SJSA1 (cell line): ENCODE data around the gene AQP12B. TPM values are rescaled to one million over a fixed set of nuclear protein-coding genes. Genes with fewer than 3 reads are reported as not detected.

Experiments
- DNase-seq, 2 experiments: peaks; one replicate each; pipeline ENCODE4 v3.0.0-alpha.2; 2015 to 2020; ENCODE audit warnings: low spot score in 2 of 2, low read depth in 1 of 2
- H3K27ac ChIP-seq: fragments of 250-450 bp; sonication (Bioruptor Pico); 2 replicates; pipeline ENCODE4 v1.5.1; 2020; ENCODE audit warnings: mild to moderate bottlenecking, moderate library complexity
- H3K27me3 ChIP-seq: fragments of 250-450 bp; sonication (Bioruptor Pico); replicated peaks from 2 replicates; pipeline ENCODE4 v1.5.1; 2020; ENCODE audit warnings: mild to moderate bottlenecking, moderate library complexity
- H3K36me3 ChIP-seq: fragments of 250-450 bp; sonication (Bioruptor Pico); 2 replicates; pipeline ENCODE4 v1.5.1; 2020; ENCODE audit warnings: mild to moderate bottlenecking
- H3K4me1 ChIP-seq: fragments of 250-450 bp; sonication (Bioruptor Pico); replicated peaks from 2 replicates; pipeline ENCODE4 v1.6.1; 2021; ENCODE audit warnings: mild to moderate bottlenecking
- H3K4me3 ChIP-seq: fragments of 250-450 bp; sonication (Bioruptor Pico); 2 replicates; pipeline ENCODE4 v1.5.1; 2020; ENCODE audit warnings: mild to moderate bottlenecking
- H3K9me3 ChIP-seq: fragments of 250-450 bp; sonication (Bioruptor Pico); replicated peaks from 2 replicates; pipeline ENCODE4 v1.5.1; 2020; ENCODE audit warnings: mild to moderate bottlenecking
- total RNA-seq: library from RNA; depleted of rRNA; stranded (reverse); fragments of >200 nt; shearing (Covaris generic); gene quantifications from 2 replicates; pipeline ENCODE4 v1.2.3, GENCODE V29; 2014

Gene AQP12B
- total RNA-seq, 1 experiment from 2014 or later = not detected

- Histone ChIP-seq H3K4me1 (no peaks in the 10 kb centered on the region), H3K9me3 (no peaks in the 10 kb centered on the region), H3K27ac (no peak overlapping the region), H3K4me3 (no peak overlapping the region), H3K27me3 (peaks cover 64% of the 10 kb centered on the region), H3K36me3 (no peaks in the 10 kb centered on the region)
- no peak for DNase-seq
Observed at GRCh38 chr2:240713928-240714746, 31.5 kb upstream of the AQP12B start.

GRCh38 chr2:240713071-240713927, 30.6 kb upstream of the AQP12B start:
- H3K4me3 ChIP-seq = no peak overlapping the region
- peaks cover 69% of the 10 kb centered on the region for H3K27me3 ChIP-seq
- no peaks in the 10 kb centered on the region for H3K4me1 ChIP-seq
- no peak overlapping the region for H3K27ac ChIP-seq
- no peak for DNase-seq
- H3K9me3 ChIP-seq = no peaks in the 10 kb centered on the region
- no peaks in the 10 kb centered on the region for H3K36me3 ChIP-seq

GRCh38 chr2:240712121-240712520, 29.4 kb upstream of the AQP12B start:
- no peaks in the 10 kb centered on the region for H3K4me1 ChIP-seq
- no peak for DNase-seq
- no peaks in the 10 kb centered on the region for H3K9me3 ChIP-seq
- no peak overlapping the region for H3K27ac ChIP-seq
- H3K36me3 ChIP-seq = no peaks in the 10 kb centered on the region
- H3K27me3 ChIP-seq = peaks cover 71% of the 10 kb centered on the region
- H3K4me3 ChIP-seq = no peak overlapping the region

GRCh38 chr2:240711701-240712100, 29.0 kb upstream of the AQP12B start:
- H3K4me1 ChIP-seq = no peaks in the 10 kb centered on the region
- no peak overlapping the region for H3K27ac ChIP-seq
- H3K36me3 ChIP-seq = no peaks in the 10 kb centered on the region
- DNase-seq = no peak
- no peaks in the 10 kb centered on the region for H3K9me3 ChIP-seq
- H3K4me3 ChIP-seq = no peak overlapping the region
- peaks cover 71% of the 10 kb centered on the region for H3K27me3 ChIP-seq

GRCh38 chr2:240711296-240711695, 28.6 kb upstream of the AQP12B start:
- no peak overlapping the region for H3K27ac ChIP-seq
- no peak overlapping the region for H3K4me3 ChIP-seq
- no peaks in the 10 kb centered on the region for H3K36me3 ChIP-seq
- no peaks in the 10 kb centered on the region for H3K9me3 ChIP-seq
- no peaks in the 10 kb centered on the region for H3K4me1 ChIP-seq
- peaks cover 71% of the 10 kb centered on the region for H3K27me3 ChIP-seq
- DNase-seq = no peak

- H3K4me3 ChIP-seq = no peak overlapping the region
- peaks cover 73% of the 10 kb centered on the region for H3K27me3 ChIP-seq
- DNase-seq = no peak
- no peak overlapping the region for H3K27ac ChIP-seq
- no peaks in the 10 kb centered on the region for H3K36me3 ChIP-seq
- H3K9me3 ChIP-seq = no peaks in the 10 kb centered on the region
- no peaks in the 10 kb centered on the region for H3K4me1 ChIP-seq
Observed at GRCh38 chr2:240708457-240708856, 25.8 kb upstream of the AQP12B start.

- Histone ChIP-seq H3K4me3 (no peak overlapping the region), H3K36me3 (no peaks in the 10 kb centered on the region), H3K4me1 (no peaks in the 10 kb centered on the region), H3K27ac (no peak overlapping the region), H3K27me3 (peaks cover 73% of the 10 kb centered on the region), H3K9me3 (no peaks in the 10 kb centered on the region)
- no peak for DNase-seq
Observed at GRCh38 chr2:240707821-240708220, 25.1 kb upstream of the AQP12B start.

GRCh38 chr2:240707043-240707756, 24.5 kb upstream of the AQP12B start:
- H3K4me3 ChIP-seq = no peak overlapping the region
- no peak overlapping the region for H3K27ac ChIP-seq
- H3K9me3 ChIP-seq = no peaks in the 10 kb centered on the region
- no peaks in the 10 kb centered on the region for H3K4me1 ChIP-seq
- no peaks in the 10 kb centered on the region for H3K36me3 ChIP-seq
- no peak for DNase-seq
- H3K27me3 ChIP-seq = peaks cover 73% of the 10 kb centered on the region

GRCh38 chr2:240705204-240705791, 22.6 kb upstream of the AQP12B start:
- Histone ChIP-seq H3K4me3 (no peak overlapping the region), H3K36me3 (no peaks in the 10 kb centered on the region), H3K27me3 (peaks cover 70% of the 10 kb centered on the region), H3K4me1 (no peaks in the 10 kb centered on the region), H3K27ac (no peak overlapping the region), H3K9me3 (no peaks in the 10 kb centered on the region)
- DNase-seq = no peak

- H3K36me3 ChIP-seq = no peaks in the 10 kb centered on the region
- no peaks in the 10 kb centered on the region for H3K4me1 ChIP-seq
- H3K27ac ChIP-seq = no peak overlapping the region
- H3K4me3 ChIP-seq = no peak overlapping the region
- H3K9me3 ChIP-seq = no peaks in the 10 kb centered on the region
- H3K27me3 ChIP-seq = peaks cover 68% of the 10 kb centered on the region
- DNase-seq = no peak
Observed at GRCh38 chr2:240704651-240705050, 22.0 kb upstream of the AQP12B start.

GRCh38 chr2:240703417-240704341, 21.0 kb upstream of the AQP12B start:
- Histone ChIP-seq H3K36me3 (no peaks in the 10 kb centered on the region), H3K4me3 (no peak overlapping the region), H3K27me3 (peaks cover 59% of the 10 kb centered on the region), H3K4me1 (no peaks in the 10 kb centered on the region), H3K27ac (no peak overlapping the region), H3K9me3 (no peaks in the 10 kb centered on the region)
- no peak for DNase-seq

- Histone ChIP-seq H3K36me3 (no peaks in the 10 kb centered on the region), H3K9me3 (no peaks in the 10 kb centered on the region), H3K4me1 (no peaks in the 10 kb centered on the region), H3K4me3 (no peak overlapping the region), H3K27me3 (peaks cover 50% of the 10 kb centered on the region), H3K27ac (no peak overlapping the region)
- DNase-seq = no peak
Observed at GRCh38 chr2:240702640-240703011, 19.9 kb upstream of the AQP12B start.
